ENCODE data around the gene STK11.
"Not testable (repeated sequence)": the region's sequence is repeated elsewhere in the genome, so short reads cannot be mapped to it uniquely, and the experiment has no call there.

The STK11 gene

GRCh38 chr19:1168572-1169410, 36.8 kb upstream of the STK11 start:
- DNase-seq (ENCODE audit: extremely low read depth in 1 of 2, low read depth in 1 of 2), result no peak

- DNase-seq (ENCODE audit: extremely low read depth in 1 of 2, low read depth in 1 of 2), result no peak
Observed at GRCh38 chr19:1169411-1169791, 36.2 kb upstream of the STK11 start.

DNA sequence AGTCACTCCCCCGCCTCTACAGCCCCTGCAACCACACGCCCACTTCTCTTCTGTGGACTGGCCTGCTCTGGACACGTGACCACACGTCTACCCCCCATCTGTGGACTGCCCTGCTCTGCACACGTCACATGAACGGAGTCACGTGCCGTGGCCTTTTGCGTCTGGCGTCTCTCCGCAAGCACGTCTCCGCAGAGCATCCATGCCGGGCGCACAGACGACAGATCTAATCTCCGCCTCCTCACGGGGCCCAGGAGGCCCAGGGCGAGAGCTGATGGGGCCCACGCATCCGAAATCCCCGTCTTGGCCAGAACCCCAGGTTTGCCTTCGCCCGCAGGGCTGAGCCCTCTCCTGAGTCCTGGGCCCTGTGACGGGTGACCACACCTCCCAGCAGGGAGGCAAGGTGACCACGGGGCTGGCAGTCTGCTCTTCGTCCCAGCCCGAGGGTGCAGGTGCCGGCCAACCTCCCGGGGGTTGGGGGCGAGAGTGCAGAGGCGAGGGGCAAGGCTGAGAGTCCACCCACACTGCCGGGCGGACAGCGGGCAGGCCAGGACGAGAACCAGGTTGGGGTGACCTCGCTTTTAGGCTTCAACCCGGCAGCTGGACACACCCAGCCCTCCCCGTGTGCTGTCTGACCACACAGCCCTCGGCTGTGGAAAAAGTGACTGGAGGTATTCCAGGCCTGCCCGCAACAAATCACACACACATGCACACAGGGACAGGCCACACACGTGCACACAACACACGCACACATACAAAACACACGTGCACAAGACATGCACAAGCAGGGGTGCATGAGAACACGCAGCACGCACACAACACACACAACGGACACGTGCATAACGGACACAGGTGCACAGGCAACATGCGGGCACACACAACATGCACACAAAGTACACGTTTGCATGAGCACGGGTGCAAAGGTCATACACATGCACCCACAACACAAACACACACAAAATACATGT, 35.4 kb upstream of the STK11 start:
- no peak for DNase-seq (ENCODE audit: extremely low read depth in 1 of 2, low read depth in 1 of 2)

DNA sequence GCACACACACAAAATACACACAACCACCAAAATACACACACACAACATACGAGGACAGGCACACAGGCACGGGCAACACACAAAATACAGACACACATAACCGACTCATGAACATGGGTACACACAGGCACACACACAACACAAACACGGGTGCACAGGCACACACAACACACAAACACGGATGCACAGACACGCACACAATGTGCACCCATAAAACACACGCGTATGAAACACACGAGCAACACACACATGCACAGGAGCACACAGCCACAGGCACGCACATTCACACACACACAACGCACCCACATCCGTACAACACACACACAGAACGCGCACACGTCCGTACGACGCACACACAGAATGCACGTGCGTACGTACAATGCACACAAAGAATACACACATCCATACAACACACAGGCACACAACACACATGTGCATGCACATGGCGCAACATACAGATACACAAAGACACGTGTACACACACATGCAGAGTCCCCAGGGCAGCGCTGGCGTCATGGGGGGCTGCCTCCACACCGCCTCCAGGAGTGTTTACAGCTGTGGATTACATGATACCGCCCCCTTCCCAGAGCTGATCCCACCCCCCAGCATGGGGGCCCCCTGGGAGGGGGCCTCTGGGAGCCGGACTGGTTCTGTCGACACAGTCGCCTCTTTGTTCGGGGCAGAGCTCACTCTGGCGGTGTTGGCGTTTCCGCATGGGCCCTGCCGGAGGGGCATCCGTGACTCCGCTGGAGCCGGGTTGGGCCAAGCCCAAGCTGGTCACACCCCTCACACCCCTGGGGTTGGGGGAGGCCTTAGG, 34.4 kb upstream of the STK11 start:
- no peak for DNase-seq (ENCODE audit: extremely low read depth in 1 of 2, low read depth in 1 of 2)

DNA sequence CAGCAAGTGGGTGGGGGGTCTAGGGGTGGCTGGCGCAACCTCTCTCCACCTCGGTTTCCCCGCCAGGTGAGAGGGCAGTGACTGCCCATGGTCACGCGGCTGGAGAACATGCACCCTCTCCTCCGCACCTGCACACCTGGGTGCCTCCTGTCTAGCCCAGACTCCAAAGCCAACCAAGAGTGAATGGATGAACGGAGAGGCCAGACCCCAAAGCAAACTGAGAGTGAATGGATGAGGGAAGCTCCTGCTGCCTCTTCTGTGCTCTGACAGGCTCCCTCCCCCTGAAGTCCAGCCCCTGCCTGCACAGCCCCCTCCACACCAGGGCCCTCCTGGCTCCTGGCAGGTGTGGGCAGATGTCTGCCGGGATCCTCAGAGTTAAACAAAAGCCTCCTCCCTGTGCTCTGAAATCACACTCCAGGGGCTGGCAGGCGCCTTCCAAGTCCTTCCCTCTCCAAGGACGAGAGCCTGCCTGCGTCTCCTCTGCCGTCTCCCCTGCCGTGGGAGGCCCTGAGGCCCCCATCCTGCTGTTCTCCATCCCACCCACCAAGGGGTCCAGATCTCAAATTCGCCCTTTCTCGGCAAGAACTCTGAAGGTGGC, 33.7 kb upstream of the STK11 start:
- no peak for DNase-seq (ENCODE audit: extremely low read depth in 1 of 2, low read depth in 1 of 2)

DNA sequence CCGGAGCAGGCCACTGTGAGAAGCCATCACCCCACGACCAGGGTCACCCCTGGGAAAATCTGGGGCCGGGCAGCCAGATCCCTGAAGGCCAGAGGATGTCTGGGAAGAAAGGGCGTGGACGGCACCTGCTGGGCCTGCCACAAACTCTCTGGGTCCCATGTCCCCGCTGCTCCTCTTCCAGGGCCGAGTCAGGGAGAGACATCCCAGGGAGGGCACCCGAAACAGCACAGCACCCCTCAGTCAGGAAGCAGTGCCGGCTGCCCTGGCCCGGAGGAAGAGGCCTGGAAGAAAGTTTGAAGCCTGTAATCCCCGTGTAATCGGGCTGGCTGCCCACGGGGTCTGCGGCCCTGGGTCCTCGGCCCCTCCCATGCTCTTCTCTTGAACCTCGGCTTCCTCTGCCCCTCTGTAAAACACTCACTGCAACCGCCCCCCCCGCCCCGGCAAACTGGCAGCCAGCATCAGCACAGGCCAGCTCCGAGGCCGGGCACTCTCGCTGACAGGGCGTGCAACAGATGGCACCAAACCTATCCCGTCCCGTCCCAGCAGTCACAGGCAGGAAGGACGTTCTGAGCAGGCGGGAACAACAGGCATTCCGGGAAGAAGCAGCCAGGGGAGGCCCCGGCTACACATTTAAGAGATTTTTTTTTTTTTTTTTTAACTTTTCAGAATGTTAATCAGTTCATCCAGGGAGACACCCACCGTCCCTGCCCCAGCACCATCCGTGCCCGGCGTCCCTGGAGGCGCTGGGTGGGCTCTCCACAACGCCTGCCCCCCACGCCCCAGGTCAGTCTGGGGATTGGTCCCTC, 33.0 kb upstream of the STK11 start:
- DNase-seq (ENCODE audit: extremely low read depth in 1 of 2, low read depth in 1 of 2), result no peak

DNA sequence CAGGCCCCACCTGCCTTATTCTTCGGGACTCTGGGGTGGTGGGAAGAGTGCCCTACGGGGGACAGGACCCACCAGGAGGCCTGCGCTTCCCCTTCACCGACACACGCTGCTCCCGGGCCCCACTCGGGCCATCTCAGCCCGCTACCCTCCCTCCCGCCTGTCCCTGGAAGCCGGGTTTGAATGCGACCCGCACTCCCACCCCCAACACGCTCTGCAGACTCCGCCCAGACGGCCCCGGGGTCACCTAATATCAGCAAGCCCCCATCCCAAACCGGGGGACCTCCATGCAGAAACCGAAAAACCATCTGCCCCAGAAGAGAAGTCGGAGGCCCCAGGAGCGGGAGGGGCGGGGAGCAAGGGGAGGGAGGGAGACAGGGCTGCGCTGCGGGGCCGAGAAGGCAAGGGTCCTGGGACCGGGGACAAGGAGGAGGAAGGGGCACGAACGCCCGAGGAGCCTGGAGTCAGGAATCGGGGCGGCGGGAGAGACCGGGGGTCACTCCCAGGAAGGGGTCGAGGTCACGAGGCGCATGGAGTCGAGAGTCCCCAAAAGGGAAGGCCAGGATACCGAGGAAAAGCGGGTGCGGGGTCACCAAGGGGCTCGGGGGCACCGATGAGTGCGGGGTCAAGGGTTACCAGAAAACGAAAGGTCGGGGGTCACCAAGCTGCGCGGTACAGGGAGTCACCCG, 32.3 kb upstream of the STK11 start:
- DNase-seq (ENCODE audit: extremely low read depth in 1 of 2, low read depth in 1 of 2), result no peak

DNA sequence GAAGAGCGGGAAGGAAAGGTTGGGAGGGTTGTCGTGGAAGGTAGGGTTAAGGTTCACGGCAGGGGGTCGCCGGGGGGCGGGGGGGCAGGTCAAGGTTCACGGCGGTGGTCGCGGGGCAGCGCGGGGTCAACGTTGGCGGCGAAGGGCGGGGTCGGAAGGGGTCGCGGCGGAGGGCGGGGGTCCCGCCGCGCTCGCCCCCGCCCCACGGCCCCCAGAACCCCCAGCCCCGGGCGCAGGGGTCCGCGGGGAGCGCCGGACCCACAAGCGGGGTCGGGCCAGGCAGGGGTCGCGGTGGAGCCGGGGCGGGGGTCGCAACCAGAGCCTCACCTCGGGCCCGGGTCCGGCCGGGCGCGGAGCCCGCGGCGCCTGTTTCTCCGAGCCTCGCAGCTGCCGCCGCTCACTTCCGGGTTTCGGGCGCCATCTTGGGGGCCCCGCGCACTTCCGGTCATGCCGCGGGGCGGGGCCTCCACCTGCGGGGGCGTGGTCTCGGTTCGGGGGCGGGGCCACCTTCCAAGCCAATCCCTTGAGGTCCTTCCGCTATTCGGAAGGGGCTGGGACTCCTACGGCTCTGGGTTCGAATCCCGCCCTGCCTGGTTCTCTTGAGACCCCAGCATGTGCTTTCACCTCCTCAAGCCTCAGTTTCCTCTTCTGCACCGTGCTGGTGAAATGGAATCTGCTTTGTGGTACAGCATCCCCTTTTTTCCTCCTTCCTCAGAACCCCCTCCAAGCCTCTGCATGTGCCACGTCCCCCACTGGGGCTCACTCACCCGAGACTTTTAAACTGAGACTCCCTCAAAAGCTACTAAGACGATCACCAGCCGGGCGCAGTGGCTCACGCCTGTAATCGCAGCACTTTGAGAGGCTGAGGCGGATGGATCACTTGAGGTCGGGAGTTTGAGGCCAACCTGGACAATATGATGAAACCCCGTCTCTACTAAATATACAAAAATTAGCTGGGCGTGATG, 31.5 kb upstream of the STK11 start, which contains the start of gene SBNO2:
TSS of gene SBNO2 (minus strand) at position 424 of the 965 bp plus-strand sequence. CDS start 19,992 bp downstream, outside the sequence.
- peak; percentile 76 to 81 for DNase-seq (ENCODE audit: extremely low read depth in 1 of 2, low read depth in 1 of 2)

- DNase-seq (ENCODE audit: extremely low read depth in 1 of 2, low read depth in 1 of 2), result no peak
Observed at GRCh38 chr19:1177322-1178114, 28.1 kb upstream of the STK11 start.

- DNase-seq (ENCODE audit: extremely low read depth in 1 of 2, low read depth in 1 of 2), result no peak
Observed at GRCh38 chr19:1181606-1182005, 24.0 kb upstream of the STK11 start.

- no peak for DNase-seq (ENCODE audit: extremely low read depth in 1 of 2, low read depth in 1 of 2)
Observed at GRCh38 chr19:1182068-1182467, 23.5 kb upstream of the STK11 start.

DNA sequence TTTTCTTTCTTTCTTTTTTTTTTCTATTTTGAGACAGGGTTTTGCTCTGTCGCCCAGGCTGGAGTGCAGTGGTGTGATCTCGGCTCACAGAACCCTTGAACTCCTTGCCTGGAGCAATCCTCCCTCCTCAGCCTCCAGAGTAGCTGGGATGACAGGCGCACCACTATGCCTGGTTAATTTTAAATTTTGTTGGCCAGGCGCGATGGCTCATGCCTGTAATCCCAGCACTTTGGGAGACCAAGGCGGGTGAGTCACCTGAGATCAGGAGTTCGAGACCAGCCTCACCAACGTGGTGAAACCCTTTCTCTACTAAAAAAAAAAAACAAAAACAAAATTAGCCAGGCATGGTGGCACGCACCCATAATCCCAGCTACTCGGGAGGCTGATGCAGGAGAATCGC, 22.9 kb upstream of the STK11 start:
- DNase-seq (ENCODE audit: extremely low read depth in 1 of 2, low read depth in 1 of 2), result no peak

GRCh38 chr19:1183543-1184172, 21.9 kb upstream of the STK11 start:
- DNase-seq (ENCODE audit: extremely low read depth in 1 of 2, low read depth in 1 of 2), result no peak

DNA sequence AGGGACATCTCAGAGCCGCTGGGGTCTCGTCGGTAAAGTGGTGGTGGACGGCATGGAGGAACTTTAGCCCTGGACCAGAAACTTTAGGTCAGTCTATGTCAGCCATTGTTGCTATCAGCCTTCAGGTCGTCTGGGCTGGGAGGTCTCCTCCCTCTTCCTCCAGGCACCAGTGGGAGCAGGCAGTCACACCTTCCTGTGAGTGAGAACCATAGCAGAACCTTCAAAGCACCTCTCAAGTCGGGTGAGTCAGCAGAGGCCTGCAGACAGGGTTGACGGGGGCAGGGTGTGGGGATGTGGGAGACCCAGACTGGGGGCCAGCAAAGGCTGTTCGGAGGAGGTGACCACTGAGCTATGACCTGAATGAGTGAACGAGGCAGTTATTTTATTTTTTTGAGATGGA, 16.2 kb upstream of the STK11 start:
- peak in 1 of 2 donors; percentile 64 for DNase-seq (ENCODE audit: extremely low read depth in 1 of 2, low read depth in 1 of 2)

- DNase-seq (ENCODE audit: extremely low read depth in 1 of 2, low read depth in 1 of 2), result no peak
Observed at GRCh38 chr19:1199531-1199930, 6.0 kb upstream of the STK11 start.

DNA sequence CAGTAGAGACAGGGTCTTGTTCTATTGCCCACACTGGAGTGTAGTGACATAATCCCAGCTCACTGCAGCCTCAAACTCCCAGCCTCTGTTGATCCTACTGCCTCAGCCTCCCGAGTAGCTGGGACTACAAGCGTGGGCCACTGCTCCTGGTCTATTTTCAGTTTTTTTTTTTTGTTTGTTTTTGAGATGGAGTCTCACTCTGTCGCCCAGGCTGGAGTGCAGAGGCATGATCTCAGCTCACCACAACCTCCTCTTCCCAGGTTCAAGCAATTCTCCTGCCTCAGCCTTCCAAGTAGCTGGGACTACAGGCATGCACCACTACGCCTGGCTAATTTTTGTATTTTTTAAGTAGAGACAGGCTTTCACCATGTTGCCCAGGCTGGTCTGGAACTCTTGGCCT, 5.0 kb upstream of the STK11 start:
- not testable (repeated sequence) for DNase-seq (ENCODE audit: extremely low read depth in 1 of 2, low read depth in 1 of 2)
